OCI-LY1 (cell line): ENCODE data around the gene TBX18.

ENCODE experiments used
- CTCF ChIP-seq: fragments of 200-600 bp; sonication (generic), shearing (Covaris generic); IDR thresholded peaks from 2 replicates; pipeline ENCODE4 v1.5.1; 2017; ENCODE audit warnings: mild to moderate bottlenecking, antibody characterized with exemption, low read length, moderate library complexity, mixed read lengths
- EZH2 ChIP-seq: fragments of 200-600 bp; sonication (generic), shearing (Covaris generic); IDR thresholded peaks from 2 replicates; pipeline ENCODE4 v1.8.0; 2017; ENCODE audit warnings: borderline replicate concordance, mixed run types, mild to moderate bottlenecking, antibody characterized with exemption, low read length, moderate library complexity, mixed read lengths

GRCh38 chr6:84681693-84682326 is 82.6 kb downstream of the TBX18 start:
- no peak for TF ChIP-seq CTCF
- TF ChIP-seq EZH2, result no peak
